ENCODE measurements around the gene CST9L.
"Not testable (repeated sequence)": the region's sequence is repeated elsewhere in the genome, so short reads cannot be mapped to it uniquely, and the experiment has no call there.

Gene CST9L

DNA sequence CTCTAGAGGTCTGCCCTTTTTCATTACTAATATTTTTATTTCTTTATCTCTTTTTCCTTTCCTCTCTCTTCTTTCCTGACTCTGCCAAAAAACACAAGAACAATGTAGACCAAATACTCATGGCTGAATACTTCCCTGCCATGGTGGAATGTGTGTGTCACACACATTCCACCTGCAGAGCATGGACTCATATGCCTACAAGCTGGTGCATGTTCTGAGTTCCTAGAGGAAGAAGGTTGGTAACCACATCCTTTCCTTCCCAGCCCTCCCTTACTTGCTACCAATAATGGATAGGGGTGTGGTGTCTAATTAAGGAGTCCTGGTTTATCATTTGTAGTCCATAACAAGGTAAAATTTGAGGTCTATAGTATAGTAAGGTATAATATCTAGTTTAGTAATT, 15.2 kb upstream of the CST9L start:
- DNase-seq (ENCODE audit: low spot score): peak; percentile 99
- POLR2A ChIA-PET (ENCODE audit: low non-redundant PET): no interaction called here
- CTCF ChIA-PET: interaction anchor here (0.6 kb wide), 2 partner anchors 24 to 85 kb away, joined by 4 to 7 read pairs; no protein-coding TSS in a partner anchor
- TF ChIP-seq, protein P1, sequence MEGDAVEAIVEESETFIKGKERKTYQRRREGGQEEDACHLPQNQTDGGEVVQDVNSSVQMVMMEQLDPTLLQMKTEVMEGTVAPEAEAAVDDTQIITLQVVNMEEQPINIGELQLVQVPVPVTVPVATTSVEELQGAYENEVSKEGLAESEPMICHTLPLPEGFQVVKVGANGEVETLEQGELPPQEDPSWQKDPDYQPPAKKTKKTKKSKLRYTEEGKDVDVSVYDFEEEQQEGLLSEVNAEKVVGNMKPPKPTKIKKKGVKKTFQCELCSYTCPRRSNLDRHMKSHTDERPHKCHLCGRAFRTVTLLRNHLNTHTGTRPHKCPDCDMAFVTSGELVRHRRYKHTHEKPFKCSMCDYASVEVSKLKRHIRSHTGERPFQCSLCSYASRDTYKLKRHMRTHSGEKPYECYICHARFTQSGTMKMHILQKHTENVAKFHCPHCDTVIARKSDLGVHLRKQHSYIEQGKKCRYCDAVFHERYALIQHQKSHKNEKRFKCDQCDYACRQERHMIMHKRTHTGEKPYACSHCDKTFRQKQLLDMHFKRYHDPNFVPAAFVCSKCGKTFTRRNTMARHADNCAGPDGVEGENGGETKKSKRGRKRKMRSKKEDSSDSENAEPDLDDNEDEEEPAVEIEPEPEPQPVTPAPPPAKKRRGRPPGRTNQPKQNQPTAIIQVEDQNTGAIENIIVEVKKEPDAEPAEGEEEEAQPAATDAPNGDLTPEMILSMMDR (conservative IDR thresholded peaks at IDR 0.05; ENCODE audit: low read depth): no peak
- H3K27ac ChIP-seq: no peak overlapping the region

DNA sequence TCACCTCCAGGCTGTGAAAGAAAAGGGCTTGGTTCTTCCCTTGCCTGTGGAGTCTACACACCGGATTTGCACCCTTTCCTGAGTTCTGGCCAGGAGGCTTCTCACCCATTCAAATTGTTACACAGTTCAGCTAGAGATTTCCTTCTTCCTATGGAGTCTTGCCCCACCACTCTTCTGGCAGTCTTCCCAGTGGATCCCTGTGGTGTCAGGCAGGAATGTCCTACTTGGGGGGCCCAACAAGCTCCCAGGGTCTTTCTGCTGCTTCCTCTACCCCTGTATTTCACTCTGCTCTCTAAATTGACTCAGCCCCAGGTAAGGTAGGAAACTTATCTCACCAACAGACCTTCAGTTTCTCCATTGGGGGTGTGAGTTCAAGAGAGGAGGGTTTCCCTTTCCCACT, 14.0 kb upstream of the CST9L start:
- H3K27ac ChIP-seq: peak overlapping the region; percentile 10; the same call in 1 of the 2 replicates
- TF ChIP-seq, protein P1 (conservative IDR thresholded peaks at IDR 0.05; ENCODE audit: low read depth): no peak
- ChIA-PET POLR2A (ENCODE audit: low non-redundant PET) (no interaction called here), CTCF (no interaction called here)
- DNase-seq (ENCODE audit: low spot score): no peak

DNA sequence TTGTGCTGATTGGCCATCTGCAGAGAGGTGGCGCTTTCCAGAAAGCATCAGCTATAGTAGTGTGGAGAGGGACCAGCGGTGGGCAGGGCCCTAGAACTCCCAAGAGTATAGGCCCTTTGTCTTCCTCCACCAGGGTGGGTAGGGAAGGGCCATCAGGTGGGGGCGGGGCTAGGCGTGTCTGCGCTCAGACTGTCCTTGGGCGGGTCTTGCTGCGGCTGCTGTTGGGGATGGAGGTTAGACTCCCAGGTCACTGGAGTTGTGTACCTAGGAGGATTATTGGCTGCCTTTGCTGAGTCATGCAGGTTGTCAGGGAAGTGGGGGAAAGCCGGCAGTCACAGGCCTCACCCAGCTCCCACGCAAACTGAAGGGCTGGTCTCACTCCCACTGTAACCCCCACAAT, 13.5 kb upstream of the CST9L start:
- peak overlapping the region; percentile 10; the same call in 1 of the 2 replicates for H3K27ac ChIP-seq
- DNase-seq (ENCODE audit: low spot score); POLR2A ChIA-PET (ENCODE audit: low non-redundant PET); CTCF ChIA-PET: not testable (repeated sequence)

DNA sequence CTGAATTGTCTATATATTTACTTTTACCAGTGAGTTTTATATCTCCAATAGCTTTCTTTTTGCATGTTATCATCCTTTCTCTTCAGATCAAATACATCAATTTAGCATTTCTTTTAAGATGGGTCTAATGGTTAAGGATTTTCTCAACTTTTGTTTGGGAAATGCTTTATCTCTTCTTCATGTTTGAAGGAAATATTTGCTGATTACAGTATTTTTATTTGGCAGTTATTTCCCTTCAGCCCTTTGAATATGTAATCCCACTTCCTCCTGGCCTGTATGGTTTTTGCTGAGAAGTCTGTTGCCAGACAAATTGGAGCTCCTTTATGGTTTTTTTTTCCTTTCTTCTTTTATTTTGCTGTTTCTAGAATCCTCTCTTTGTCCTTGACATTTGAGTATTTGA, 6.7 kb upstream of the CST9L start:
- TF ChIP-seq, protein P1 (conservative IDR thresholded peaks at IDR 0.05; ENCODE audit: low read depth): no peak
- no peak for DNase-seq (ENCODE audit: low spot score)
- POLR2A ChIA-PET (ENCODE audit: low non-redundant PET): no interaction called here
- CTCF ChIA-PET: no interaction called here
- no peak overlapping the region for H3K27ac ChIP-seq

DNA sequence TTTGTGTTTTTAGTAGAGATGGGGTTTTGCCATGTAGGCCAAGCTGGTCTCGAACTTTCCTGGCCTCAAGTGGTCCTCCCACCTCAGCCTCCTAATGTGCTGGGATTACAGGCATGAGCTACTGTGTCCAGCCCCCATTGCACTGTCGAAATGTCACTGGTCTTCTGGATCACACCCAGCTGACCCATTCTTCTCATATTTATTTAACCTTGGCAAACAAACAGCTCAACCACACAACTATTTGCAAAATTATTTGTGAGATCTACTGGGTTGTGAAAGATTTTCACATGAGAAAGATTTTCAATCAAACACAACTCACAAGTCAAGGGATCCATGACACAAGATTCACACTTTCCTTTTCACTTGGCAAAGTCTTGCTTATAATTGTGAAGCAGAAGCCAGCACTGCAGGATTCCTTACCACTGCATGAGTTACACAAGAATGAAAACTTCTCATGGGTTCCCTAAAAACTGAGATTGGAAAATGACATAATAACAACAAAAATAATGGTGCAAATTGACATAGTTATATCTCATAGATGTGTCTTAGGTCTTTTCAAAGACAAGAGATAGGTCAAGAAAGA, 2.0 kb upstream of the CST9L start:
- TF ChIP-seq, protein P1 (conservative IDR thresholded peaks at IDR 0.05; ENCODE audit: low read depth): no peak
- H3K27ac ChIP-seq: no peak overlapping the region
- POLR2A ChIA-PET (ENCODE audit: low non-redundant PET): no interaction called here
- CTCF ChIA-PET: interaction anchor here (0.7 kb wide), 1 partner anchor 1454 kb away, joined by 3 read pairs; no protein-coding TSS in a partner anchor
- DNase-seq (ENCODE audit: low spot score): no peak

DNA sequence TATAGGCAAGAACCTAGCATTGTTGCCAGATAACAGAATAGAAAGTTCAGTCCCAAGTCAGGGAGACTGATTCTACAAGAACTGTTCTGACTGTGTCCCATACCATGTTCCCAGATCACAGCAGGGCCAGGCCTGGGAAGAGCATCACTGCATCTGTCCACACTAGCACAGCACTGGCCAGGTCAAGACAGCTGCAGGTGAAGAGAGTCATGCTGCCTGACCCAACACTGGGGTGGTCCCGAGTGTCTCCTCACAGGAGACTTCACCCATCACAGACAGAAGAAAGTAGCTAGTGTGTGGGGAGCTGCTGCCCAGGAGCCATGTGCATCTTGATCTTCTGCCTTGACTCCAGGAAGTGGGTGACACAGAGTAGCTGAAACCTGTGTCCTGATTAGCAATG, 1.3 kb upstream of the CST9L start:
- no peak overlapping the region for H3K27ac ChIP-seq
- DNase-seq (ENCODE audit: low spot score): no peak
- POLR2A ChIA-PET (ENCODE audit: low non-redundant PET): no interaction called here
- TF ChIP-seq, protein P1 (conservative IDR thresholded peaks at IDR 0.05; ENCODE audit: low read depth): no peak
- CTCF ChIA-PET: no interaction called here

DNA sequence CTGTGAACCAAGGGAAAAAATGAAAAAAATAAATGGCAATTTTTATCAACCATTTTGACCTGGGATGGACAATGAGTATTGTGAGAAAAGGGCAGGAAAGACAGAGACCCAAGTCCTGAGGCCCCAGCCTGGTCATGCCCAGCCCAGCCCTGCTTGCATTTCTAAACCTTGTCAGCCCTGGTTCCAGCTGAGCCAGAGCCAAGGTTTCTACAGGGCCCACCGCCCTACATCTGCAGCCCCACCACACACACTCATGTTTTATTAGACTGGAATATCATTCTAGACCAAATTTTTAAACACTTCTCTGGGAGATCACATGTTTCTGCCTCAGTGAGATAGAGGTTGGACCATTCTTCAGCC, 667 bp upstream of the CST9L start:
- CTCF ChIA-PET: no interaction called here
- H3K27ac ChIP-seq: no peak overlapping the region
- no peak for DNase-seq (ENCODE audit: low spot score)
- POLR2A ChIA-PET (ENCODE audit: low non-redundant PET): no interaction called here
- TF ChIP-seq, protein P1 (conservative IDR thresholded peaks at IDR 0.05; ENCODE audit: low read depth): no peak

Data from RWPE1 (cell line).